GM12865 (cell line): ENCODE results near the gene COPS3.

Source experiments
- DNase-seq: peaks from one replicate; pipeline ENCODE4 v3.0.0; 2010; ENCODE audit warnings: low read depth
- H3K4me3 ChIP-seq: 2 replicates; pipeline ENCODE4 v1.5.1; 2011; ENCODE audit warnings: mild to moderate bottlenecking, low read depth, low read length, control low read depth
- TF ChIP-seq, protein P1 (sequence below): IDR thresholded peaks from 2 replicates; pipeline ENCODE4 v1.5.1; 2011; ENCODE audit warnings: low read length, control low read depth, low read depth, inconsistent platforms; ENCODE audit not compliant: insufficient read depth; ENCODE audit errors: missing control alignments

Gene COPS3

DNA sequence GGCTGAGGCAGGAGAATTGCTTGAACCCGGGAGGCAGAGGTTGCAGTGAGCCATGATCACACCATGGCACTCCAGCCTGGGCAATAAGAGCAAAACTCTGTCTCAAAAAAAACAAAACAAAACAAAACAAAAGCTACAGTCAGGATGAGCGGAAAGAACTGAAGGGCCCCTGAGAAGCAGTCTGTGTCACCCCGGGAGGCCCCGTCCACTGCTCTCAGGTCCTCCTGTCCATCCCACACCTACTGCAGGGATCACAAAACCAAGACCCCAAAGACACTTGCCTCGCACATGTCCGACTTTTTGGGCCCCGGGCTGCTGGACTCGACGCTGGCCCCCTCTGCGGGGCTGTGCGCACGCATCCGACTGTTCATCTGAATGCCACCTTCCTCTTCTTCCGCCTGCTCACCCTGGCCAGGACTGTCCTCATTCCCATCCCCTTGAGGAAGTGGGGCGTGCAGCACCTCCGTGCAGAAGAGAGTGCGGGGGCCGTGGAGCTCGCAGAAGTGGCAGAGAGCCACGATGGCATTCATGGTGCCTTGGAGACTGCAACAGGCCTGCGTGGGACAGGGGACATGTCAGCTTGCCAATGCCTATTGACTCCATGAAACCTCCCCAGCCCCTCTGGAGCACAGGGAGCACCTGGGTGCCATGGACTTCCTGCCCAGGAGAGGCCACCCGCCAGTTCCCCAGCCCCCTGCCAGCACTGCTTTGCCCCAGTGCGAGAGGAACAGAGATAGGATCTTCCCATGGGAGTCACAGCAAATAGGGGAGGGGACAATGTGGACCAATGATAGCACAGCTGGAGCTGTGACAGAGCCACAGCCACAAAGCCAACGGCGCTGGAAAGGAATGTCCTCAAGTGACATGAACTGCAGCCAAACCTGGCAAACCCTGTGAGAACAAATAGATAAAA, 53.2 kb downstream of the COPS3 start:
- H3K4me3 ChIP-seq: no peak overlapping the region
- DNase-seq: no peak
- TF ChIP-seq, protein P1, sequence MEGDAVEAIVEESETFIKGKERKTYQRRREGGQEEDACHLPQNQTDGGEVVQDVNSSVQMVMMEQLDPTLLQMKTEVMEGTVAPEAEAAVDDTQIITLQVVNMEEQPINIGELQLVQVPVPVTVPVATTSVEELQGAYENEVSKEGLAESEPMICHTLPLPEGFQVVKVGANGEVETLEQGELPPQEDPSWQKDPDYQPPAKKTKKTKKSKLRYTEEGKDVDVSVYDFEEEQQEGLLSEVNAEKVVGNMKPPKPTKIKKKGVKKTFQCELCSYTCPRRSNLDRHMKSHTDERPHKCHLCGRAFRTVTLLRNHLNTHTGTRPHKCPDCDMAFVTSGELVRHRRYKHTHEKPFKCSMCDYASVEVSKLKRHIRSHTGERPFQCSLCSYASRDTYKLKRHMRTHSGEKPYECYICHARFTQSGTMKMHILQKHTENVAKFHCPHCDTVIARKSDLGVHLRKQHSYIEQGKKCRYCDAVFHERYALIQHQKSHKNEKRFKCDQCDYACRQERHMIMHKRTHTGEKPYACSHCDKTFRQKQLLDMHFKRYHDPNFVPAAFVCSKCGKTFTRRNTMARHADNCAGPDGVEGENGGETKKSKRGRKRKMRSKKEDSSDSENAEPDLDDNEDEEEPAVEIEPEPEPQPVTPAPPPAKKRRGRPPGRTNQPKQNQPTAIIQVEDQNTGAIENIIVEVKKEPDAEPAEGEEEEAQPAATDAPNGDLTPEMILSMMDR: no peak

DNA sequence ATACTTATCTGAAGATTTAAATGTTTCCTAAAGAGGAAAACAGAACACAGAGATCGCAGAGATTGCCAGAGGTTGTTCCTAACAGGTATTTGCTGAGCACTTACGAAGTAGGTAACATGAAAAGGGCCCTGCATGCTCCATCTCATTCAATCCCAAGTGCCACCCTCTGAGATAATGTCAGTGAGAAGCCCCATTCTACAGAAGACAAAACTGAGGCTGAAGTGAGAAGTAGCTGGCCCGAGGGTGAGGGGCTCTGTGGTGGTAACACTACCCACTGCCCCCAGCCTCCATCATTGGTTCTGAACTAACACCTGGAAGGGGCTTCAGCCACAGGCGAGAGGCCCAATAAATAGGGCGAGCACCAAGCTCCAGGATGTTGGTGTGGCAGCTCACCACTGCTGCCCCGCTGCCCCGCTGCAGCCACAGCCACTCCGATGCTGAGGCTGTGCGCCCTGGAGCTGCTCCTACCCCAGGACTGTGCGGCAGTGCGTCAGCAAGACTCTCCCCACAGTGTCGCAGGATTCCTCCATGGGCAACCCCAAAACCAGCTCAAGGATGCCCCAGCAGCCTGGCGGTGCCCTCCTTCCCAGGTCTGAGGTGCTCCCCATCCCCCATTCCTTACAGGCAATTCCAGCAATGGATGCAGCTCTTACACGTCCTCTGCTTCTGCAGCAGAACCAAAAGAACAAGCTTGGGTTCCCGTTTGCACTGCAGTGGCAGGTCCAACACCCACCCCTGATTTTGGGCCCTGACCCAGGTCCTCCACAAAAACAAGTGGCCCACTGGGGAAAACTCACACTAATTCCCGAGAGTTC, 54.4 kb downstream of the COPS3 start:
- H3K4me3 ChIP-seq: no peak overlapping the region
- TF ChIP-seq, protein P1: no peak
- no peak for DNase-seq

DNA sequence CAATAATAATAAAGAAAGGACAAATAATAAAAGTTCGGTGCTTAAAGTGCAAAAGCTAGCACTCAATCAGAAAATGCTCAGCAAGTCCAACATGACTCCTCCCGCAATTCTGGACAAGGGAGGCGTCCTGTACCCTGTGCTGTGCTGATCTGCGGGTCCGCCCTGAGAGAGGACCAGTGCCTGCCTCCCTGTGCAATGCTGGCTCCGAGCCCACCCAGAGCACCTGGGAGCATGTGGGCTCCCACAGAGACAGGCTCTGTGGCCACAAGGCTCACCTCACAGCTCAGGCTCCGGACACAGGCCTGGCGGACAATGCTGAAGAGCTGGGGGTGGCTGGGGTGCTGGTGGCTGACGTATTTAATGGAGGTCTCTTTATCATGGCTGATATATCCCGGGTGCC, 55.1 kb downstream of the COPS3 start:
- DNase-seq: no peak
- TF ChIP-seq, protein P1: no peak
- H3K4me3 ChIP-seq: no peak overlapping the region

DNA sequence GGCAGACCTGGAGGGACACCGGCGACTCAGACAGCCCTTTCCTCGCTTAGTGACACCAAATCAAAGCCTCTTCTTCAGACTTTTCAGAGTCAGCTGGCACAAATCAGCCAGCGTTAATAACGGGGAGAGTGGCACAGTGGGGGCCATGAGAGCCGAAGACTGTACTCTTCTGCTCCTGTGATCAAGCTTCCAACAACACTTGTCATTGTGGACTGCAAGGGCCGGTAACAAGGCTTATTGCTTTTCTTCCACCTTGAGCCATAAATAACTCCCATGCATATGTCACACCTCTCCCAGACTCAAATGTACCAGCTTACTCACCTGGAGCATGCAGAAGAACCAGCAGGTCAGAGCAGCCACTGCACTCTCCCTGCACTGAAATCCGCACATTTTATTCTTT, 56.9 kb downstream of the COPS3 start:
- no peak for DNase-seq
- TF ChIP-seq, protein P1: no peak
- no peak overlapping the region for H3K4me3 ChIP-seq

DNA sequence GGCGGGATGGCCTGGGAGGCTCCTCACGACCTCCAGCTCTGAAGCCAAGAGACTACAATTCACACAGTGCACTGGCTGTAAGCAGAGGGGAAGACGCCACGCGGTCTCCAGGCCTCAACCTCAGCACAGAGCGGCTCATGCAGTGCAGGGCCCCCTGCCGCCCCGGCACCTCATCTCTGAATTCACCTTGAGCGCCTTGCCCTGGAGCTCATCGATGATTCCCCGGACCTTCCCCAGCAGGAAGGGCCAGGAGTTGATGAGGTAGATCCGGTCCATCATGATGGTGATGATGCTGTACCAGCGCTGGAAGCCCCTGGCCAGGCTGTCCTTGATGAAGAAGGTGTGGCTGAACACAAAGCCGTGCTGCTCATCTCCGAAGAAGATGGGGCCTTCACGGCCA, 57.3 kb downstream of the COPS3 start:
- TF ChIP-seq, protein P1: no peak
- no peak for DNase-seq
- no peak overlapping the region for H3K4me3 ChIP-seq

DNA sequence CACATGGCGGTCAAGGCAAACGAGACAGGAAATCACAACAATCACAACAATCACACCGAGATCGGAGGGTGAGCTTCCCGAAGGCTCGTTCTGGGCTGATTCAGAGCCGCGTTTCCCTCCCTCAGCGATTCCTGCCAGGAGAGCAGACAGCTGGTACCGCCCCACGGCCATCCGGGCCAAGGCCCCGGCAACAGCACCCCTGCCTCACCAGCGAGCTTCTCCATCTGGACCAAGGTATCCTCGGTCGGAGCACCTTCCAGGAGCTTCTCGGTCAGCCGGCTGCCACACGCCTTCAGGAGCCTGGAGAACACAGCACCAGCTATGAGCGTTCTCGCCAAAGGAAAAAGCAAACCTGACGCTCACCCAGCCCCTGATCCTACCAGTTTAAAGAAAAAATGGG, 59.7 kb downstream of the COPS3 start:
- no peak overlapping the region for H3K4me3 ChIP-seq
- DNase-seq: no peak
- TF ChIP-seq, protein P1: no peak
